Measurements from ENCODE around the gene ST14. TPM values are rescaled to one million over a fixed set of nuclear protein-coding genes. Genes with fewer than 3 reads are reported as not detected.

The ST14 gene
- total and polyA plus RNA-seq, 2 donors (not counting 1 experiment from before 2014, with no cell fraction given) = 36.2 to 52.2 TPM

DNA sequence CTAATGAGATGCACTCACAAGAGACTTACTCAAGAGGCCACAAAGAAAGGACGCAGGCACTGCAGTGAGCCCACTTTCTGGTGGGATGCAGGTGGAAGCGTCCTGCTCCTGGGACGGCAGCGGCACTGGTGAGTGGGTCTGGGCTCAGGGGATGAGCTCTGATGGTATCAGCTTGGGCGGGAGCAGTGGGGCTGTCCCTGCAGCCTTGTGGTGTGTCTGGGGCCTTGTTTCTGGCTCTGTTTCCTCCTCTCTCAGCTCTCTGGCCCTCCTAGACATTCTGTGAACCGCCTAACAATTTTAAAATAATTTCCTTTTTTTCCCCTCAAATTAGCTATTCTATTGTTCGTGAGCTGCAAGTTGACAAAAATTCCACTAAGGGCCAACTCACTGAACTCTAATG, 8.8 kb upstream of the ST14 start:
- intact Hi-C loops (cut with micrococcal nuclease) = no loop called here
- TF ChIP-seq, protein P1, sequence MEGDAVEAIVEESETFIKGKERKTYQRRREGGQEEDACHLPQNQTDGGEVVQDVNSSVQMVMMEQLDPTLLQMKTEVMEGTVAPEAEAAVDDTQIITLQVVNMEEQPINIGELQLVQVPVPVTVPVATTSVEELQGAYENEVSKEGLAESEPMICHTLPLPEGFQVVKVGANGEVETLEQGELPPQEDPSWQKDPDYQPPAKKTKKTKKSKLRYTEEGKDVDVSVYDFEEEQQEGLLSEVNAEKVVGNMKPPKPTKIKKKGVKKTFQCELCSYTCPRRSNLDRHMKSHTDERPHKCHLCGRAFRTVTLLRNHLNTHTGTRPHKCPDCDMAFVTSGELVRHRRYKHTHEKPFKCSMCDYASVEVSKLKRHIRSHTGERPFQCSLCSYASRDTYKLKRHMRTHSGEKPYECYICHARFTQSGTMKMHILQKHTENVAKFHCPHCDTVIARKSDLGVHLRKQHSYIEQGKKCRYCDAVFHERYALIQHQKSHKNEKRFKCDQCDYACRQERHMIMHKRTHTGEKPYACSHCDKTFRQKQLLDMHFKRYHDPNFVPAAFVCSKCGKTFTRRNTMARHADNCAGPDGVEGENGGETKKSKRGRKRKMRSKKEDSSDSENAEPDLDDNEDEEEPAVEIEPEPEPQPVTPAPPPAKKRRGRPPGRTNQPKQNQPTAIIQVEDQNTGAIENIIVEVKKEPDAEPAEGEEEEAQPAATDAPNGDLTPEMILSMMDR (IDR thresholded peaks at IDR 0.05) = no peak
- TF ChIP-seq EZH2 (IDR thresholded peaks at IDR 0.05; ENCODE audit: borderline replicate concordance, insufficient read depth, low read depth, low read length, poor library complexity, severe bottlenecking) = no peak
- Histone ChIP-seq H3K27ac (ENCODE audit: low read length in 2 of 2) (no peak overlapping the region), H3K9ac (ENCODE audit: low read length) (no peak overlapping the region), H4K20me1 (ENCODE audit: control insufficient read depth, insufficient read depth, low read length, poor library complexity, severe bottlenecking) (no peaks in the 10 kb centered on the region), H3K79me2 (ENCODE audit: control insufficient read depth, insufficient read depth, low read length) (no peaks in the 10 kb centered on the region), H3K4me1 (ENCODE audit: control insufficient read depth in 2 of 2, insufficient read depth in 2 of 2, low read length in 2 of 2) (peaks cover 16 to 32% of the 10 kb centered on the region in 2 donors), H3K4me3 (ENCODE audit: control extremely low read depth in 1 of 5, extremely low read depth in 1 of 5, insufficient read depth in 1 of 5, low read depth in 2 of 5, low read length in 4 of 5) (no peak overlapping the region), H3K4me2 (replicated peaks; ENCODE audit: low read depth, low read length, poor library complexity, severe bottlenecking) (no peak overlapping the region), H2AFZ (ENCODE audit: insufficient read depth, low read depth, low read length, poor library complexity, severe bottlenecking) (no peak overlapping the region), H3K36me3 (replicated peaks in 1 of 2; ENCODE audit: control extremely low read depth in 1 of 2, control insufficient read depth in 1 of 2, extremely low read depth in 1 of 2, insufficient read depth in 2 of 2, low read length in 1 of 2) (no peaks in the 10 kb centered on the region), H3K27me3 (replicated peaks in 1 of 4; ENCODE audit: control extremely low read depth in 1 of 4, control insufficient read depth in 3 of 4, insufficient read depth in 4 of 4, low read length in 3 of 4) (no peaks in the 10 kb centered on the region), H3K9me3 (ENCODE audit: control extremely low read depth in 1 of 3, control insufficient read depth in 2 of 3, insufficient read depth in 1 of 3, low read length in 2 of 3) (no peaks in the 10 kb centered on the region)
- ATAC-seq (ENCODE audit: low read depth) = no peak
- no peaks in the 10 kb centered on the region for H3K9me3 Mint-ChIP-seq (ENCODE audit: insufficient read depth)
- no peak for DNase-seq
- ChIA-PET POLR2A (interaction anchor here (1.1 kb wide), 1 partner anchor 9 kb away, joined by 4 read pairs; the partner anchor contains the start of gene ST14), CTCF (interaction anchor here (1.6 to 3.8 kb wide), 2 partner anchors 20 to 282 kb away, joined by 4 to 26 read pairs; no protein-coding TSS in a partner anchor)
- H3K27ac Mint-ChIP-seq = peak overlapping the region; percentile 69
- no peaks in the 10 kb centered on the region for H3K27me3 Mint-ChIP-seq
- 57% methylated on average over 5 of the region's 7 CpGs for WGBS (ENCODE audit: insufficient coverage)
- peaks cover 48% of the 10 kb centered on the region for H3K4me1 Mint-ChIP-seq
- no peak overlapping the region for H3K4me3 Mint-ChIP-seq

DNA sequence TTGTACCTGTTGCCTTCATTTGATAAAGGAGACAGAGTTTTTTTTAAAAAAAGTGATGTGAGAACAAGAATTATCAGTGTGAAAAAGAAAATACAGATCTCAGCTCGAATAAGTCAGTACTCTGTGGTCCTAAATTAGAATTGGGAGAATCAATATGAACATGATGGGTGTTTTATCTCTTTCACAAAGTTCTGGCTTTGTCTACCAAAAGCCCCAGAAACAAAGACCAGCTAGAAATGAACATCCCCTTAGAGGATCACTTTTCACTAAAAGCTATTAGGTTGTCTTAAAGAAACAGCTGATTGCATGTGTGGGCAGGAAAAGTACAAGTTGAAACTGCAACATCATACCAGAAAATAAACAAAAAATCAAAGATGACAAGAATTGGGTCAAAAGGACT, 8.4 kb upstream of the ST14 start:
- POLR2A ChIA-PET = interaction anchor here (1.1 kb wide), 1 partner anchor 9 kb away, joined by 4 read pairs; the partner anchor contains the start of gene ST14
- 20% methylated on average over 1 of the region's 1 CpG for WGBS (ENCODE audit: insufficient coverage)
- peak overlapping the region; percentile 47 for H3K27ac Mint-ChIP-seq
- Histone ChIP-seq H3K79me2 (ENCODE audit: control insufficient read depth, insufficient read depth, low read length) (no peaks in the 10 kb centered on the region), H3K9me3 (ENCODE audit: control extremely low read depth in 1 of 3, control insufficient read depth in 2 of 3, insufficient read depth in 1 of 3, low read length in 2 of 3) (no peaks in the 10 kb centered on the region), H3K4me3 (ENCODE audit: control extremely low read depth in 1 of 5, extremely low read depth in 1 of 5, insufficient read depth in 1 of 5, low read depth in 2 of 5, low read length in 4 of 5) (no peak overlapping the region), H3K4me2 (replicated peaks; ENCODE audit: low read depth, low read length, poor library complexity, severe bottlenecking) (no peak overlapping the region), H3K4me1 (ENCODE audit: control insufficient read depth in 2 of 2, insufficient read depth in 2 of 2, low read length in 2 of 2) (peaks cover 16 to 28% of the 10 kb centered on the region in 2 donors), H4K20me1 (ENCODE audit: control insufficient read depth, insufficient read depth, low read length, poor library complexity, severe bottlenecking) (no peaks in the 10 kb centered on the region), H3K9ac (ENCODE audit: low read length) (no peak overlapping the region), H3K27ac (ENCODE audit: low read length in 2 of 2) (no peak overlapping the region), H3K27me3 (replicated peaks in 1 of 4; ENCODE audit: control extremely low read depth in 1 of 4, control insufficient read depth in 3 of 4, insufficient read depth in 4 of 4, low read length in 3 of 4) (no peaks in the 10 kb centered on the region), H2AFZ (ENCODE audit: insufficient read depth, low read depth, low read length, poor library complexity, severe bottlenecking) (no peak overlapping the region), H3K36me3 (replicated peaks in 1 of 2; ENCODE audit: control extremely low read depth in 1 of 2, control insufficient read depth in 1 of 2, extremely low read depth in 1 of 2, insufficient read depth in 2 of 2, low read length in 1 of 2) (no peaks in the 10 kb centered on the region)
- H3K9me3 Mint-ChIP-seq (ENCODE audit: insufficient read depth) = no peaks in the 10 kb centered on the region
- peaks cover 49% of the 10 kb centered on the region for H3K4me1 Mint-ChIP-seq
- no peaks in the 10 kb centered on the region for H3K27me3 Mint-ChIP-seq
- TF ChIP-seq, protein P1 (IDR thresholded peaks at IDR 0.05) = no peak
- no peak for TF ChIP-seq EZH2 (IDR thresholded peaks at IDR 0.05; ENCODE audit: borderline replicate concordance, insufficient read depth, low read depth, low read length, poor library complexity, severe bottlenecking)
- CTCF ChIA-PET = interaction anchor here (1.6 to 3.8 kb wide), 2 partner anchors 20 to 281 kb away, joined by 4 to 26 read pairs; no protein-coding TSS in a partner anchor
- intact Hi-C loops (cut with micrococcal nuclease) = no loop called here
- H3K4me3 Mint-ChIP-seq = no peak overlapping the region
- ATAC-seq (ENCODE audit: low read depth) (no peak), DNase-seq (no peak)
